BE2C (cell line): ENCODE results near the gene SLC38A2.

Experiments
- DNase-seq: peaks from one replicate; pipeline ENCODE4 v3.0.0-alpha.2; 2020
- H3K27me3 ChIP-seq: fragments of 250-450 bp; sonication (Bioruptor Pico); 2 replicates; pipeline ENCODE4 v1.5.1; 2020; ENCODE audit warnings: mild to moderate bottlenecking
- H3K36me3 ChIP-seq: fragments of 250-450 bp; sonication (Bioruptor Pico); 2 replicates; pipeline ENCODE4 v1.5.1; 2020; ENCODE audit warnings: mild to moderate bottlenecking
- H3K4me1 ChIP-seq: fragments of 250-450 bp; sonication (Bioruptor Pico); 2 replicates; pipeline ENCODE4 v1.5.1; 2020
- H3K4me3 ChIP-seq: 2 replicates; pipeline ENCODE4 v1.5.1; 2011; ENCODE audit warnings: low read depth, low read length
- H3K9me3 ChIP-seq: fragments of 250-450 bp; sonication (Bioruptor Pico); 2 replicates; pipeline ENCODE4 v1.5.1; 2020
- CTCF ChIP-seq: IDR thresholded peaks from 2 replicates; pipeline ENCODE4 v1.5.1; 2012; ENCODE audit warnings: mild to moderate bottlenecking, low read depth, low read length

The SLC38A2 gene

DNA sequence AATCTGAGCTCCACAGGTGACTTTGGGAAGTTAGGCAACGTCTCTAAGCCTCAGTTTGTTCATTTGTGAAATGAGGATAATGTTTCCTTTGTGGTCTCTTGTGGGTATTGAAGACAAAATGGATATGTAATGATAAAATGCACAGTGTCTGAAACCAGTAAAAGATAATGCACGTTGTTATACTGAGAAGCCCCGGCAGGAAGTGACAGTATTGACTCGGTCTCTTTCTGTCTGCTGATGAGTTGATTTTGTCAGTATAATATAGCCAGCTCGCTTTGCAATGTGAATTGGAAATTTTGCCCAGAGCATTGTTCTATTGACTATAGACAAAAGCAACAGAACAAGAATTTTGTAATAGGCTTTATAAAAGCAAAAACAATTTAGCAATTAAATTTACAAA is 54.5 kb downstream of the SLC38A2 start:
- no peak for TF ChIP-seq CTCF
- H3K9me3 ChIP-seq, result no peaks in the 10 kb centered on the region; the same call in 1 of the 2 replicates
- no peak overlapping the region for H3K4me3 ChIP-seq
- DNase-seq, result no peak
- no peaks in the 10 kb centered on the region for H3K4me1 ChIP-seq
- peaks cover 10% of the 10 kb centered on the region for H3K27me3 ChIP-seq
- no peaks in the 10 kb centered on the region for H3K36me3 ChIP-seq
